SH-SY5Y (cell line): Measurements from ENCODE around the gene LIN9.

Experiments
- GATA2 ChIP-seq: IDR thresholded peaks from 2 replicates; pipeline ENCODE4 v1.6.1; 2011; ENCODE audit warnings: mild to moderate bottlenecking, low read depth, low read length
- GATA3 ChIP-seq: IDR thresholded peaks from 2 replicates; pipeline ENCODE4 v1.6.1; 2011; ENCODE audit warnings: low read depth, mild to moderate bottlenecking, low read length, moderate library complexity

DNA sequence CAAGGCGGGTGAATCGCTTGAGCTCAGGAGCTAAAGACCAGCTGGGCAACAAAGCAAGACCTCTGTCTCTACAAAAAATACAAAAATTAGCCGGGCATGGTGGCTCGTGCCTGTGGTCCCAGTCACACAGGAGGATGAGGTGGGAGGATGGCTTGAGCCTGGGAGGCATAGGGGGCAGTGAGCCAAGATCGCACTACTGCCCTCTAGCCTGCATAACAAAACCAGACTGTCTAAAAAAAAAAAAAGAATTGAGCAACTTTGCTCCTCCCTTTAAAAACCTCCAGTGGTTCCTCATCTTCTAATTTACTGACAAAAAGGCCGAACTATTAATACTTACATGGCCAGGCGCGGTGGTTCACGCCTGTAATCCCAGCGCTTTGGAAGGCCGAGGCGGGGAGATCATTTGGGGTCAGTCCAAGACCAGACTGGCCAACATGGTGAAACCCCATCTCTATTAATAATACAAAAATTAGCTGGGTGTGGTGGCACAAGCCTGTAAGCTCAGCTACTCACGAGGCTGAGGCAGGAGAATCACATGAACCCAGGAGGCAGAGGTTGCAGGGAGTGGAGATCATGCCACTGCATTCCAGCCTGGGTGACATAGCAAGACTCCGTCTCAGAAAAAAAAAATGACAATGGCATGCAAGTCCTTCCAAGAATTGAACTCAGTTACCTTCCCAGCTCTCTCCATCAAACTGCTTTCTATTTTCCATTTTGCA lies 126.8 kb downstream of the LIN9 start:
- TF ChIP-seq GATA2 (no peak), GATA3 (no peak)
